ENCODE measurements around the gene LHPP.

Gene LHPP

DNA sequence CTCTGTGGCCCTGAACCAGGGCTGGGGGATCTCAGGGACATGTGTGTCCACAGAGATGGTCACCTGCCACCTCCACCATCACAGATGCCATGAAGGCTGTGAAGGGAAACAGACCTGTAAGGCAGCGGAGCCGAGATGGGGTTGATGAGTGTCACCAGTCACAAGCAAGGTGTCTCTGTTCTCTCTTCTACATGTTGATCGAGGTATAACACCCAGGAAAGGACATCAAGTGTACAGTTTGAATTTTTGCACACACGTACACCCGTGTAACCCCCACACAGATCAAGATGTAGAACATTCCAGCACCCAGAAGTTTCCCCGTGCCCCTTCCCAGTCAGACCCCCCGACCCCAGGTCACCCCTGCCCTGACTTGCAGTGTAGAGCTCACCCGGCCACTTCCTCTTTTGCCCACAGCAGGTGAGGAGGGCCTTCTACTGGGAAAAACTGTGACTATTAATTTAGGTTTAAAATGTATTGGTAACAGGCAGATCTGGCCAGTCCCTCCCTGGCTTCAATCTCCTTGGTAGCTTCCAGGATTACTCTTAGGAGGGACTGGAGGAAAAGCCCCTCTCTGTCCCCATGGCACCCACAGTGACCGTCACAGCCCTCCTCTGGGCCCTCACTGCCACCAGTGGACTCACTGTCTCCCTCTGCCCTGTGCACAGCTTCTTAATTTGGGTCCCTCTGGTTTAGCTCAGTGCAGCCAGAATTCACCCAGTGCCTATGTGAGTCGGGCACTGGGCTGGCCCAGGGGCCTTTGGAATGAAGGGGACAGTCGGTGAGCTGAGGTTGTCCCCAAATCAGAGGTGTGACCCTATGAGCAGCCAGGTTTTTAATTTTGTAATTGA is 108.2 kb downstream of the LHPP start:
- Histone ChIP-seq H3K4me2 (ENCODE audit: low read length) (no peak overlapping the region; the same call in 1 of the 2 replicates), H3K4me1 (ENCODE audit: insufficient read depth, low read length, severe bottlenecking) (peaks cover 30% of the 10 kb centered on the region)

DNA sequence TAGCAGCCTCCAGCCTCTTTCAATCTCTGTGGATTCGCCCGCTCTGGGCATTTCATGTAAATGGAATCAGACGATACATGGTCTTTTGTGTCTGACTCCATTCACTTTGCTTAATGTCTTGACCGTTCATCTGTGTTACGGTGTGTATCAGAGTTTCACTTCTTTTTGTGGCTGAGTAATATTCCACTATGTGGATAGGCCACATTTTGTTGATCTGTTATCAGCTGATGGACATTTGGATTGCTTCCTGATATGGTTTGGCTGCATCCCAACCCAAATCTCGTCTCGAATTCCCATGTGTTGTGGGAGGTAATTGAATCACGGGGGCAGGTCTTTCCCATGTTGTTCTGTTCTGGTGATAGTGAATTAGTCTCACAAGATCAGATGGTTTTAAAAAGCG is 109.0 kb downstream of the LHPP start:
- H3K27ac ChIP-seq (ENCODE audit: low read depth, low read length, poor library complexity, severe bottlenecking) = no peak overlapping the region
- H3K9me3 ChIP-seq (ENCODE audit: low read length) = no peaks in the 10 kb centered on the region
- H3K36me3 ChIP-seq (ENCODE audit: insufficient read depth, low read length) = peaks cover 8% of the 10 kb centered on the region; the same call in 1 of the 2 replicates
- H3K9me2 ChIP-seq (ENCODE audit: low read depth, low read length) = no peaks in the 10 kb centered on the region
- no peak overlapping the region for H3K9ac ChIP-seq (ENCODE audit: low read length)
- H3K4me3 ChIP-seq (ENCODE audit: low read depth, low read length, poor library complexity, severe bottlenecking) = no peak overlapping the region
- TF ChIP-seq, protein P1, sequence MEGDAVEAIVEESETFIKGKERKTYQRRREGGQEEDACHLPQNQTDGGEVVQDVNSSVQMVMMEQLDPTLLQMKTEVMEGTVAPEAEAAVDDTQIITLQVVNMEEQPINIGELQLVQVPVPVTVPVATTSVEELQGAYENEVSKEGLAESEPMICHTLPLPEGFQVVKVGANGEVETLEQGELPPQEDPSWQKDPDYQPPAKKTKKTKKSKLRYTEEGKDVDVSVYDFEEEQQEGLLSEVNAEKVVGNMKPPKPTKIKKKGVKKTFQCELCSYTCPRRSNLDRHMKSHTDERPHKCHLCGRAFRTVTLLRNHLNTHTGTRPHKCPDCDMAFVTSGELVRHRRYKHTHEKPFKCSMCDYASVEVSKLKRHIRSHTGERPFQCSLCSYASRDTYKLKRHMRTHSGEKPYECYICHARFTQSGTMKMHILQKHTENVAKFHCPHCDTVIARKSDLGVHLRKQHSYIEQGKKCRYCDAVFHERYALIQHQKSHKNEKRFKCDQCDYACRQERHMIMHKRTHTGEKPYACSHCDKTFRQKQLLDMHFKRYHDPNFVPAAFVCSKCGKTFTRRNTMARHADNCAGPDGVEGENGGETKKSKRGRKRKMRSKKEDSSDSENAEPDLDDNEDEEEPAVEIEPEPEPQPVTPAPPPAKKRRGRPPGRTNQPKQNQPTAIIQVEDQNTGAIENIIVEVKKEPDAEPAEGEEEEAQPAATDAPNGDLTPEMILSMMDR (IDR thresholded peaks at IDR 0.05; ENCODE audit: low read length) = no peak
- no peak for TF ChIP-seq EZH2 (IDR thresholded peaks at IDR 0.05; ENCODE audit: borderline replicate concordance, low read length)
- H2AFZ ChIP-seq (ENCODE audit: low read length) = no peak overlapping the region
- H3K4me1 ChIP-seq (ENCODE audit: insufficient read depth, low read length, severe bottlenecking) = peaks cover 23% of the 10 kb centered on the region
- no peaks in the 10 kb centered on the region for H3K79me2 ChIP-seq (ENCODE audit: insufficient read depth, low read length)
- no peak overlapping the region for H3K4me2 ChIP-seq (ENCODE audit: low read length)
- H3F3A ChIP-seq (ENCODE audit: insufficient read depth, low read length) = no peaks in the 10 kb centered on the region
- no peaks in the 10 kb centered on the region for H4K20me1 ChIP-seq (ENCODE audit: insufficient read depth, low read length)
- no peaks in the 10 kb centered on the region for H3K27me3 ChIP-seq (ENCODE audit: insufficient read depth, low read length)

More for the DNA sequence above, 108.2 kb downstream of the LHPP start:
- H2AFZ ChIP-seq (ENCODE audit: low read length) = no peak overlapping the region
- TF ChIP-seq, protein P1 (IDR thresholded peaks at IDR 0.05; ENCODE audit: low read length) = no peak
- TF ChIP-seq EZH2 (IDR thresholded peaks at IDR 0.05; ENCODE audit: borderline replicate concordance, low read length) = no peak
- H3K9me2 ChIP-seq (ENCODE audit: low read depth, low read length) = no peaks in the 10 kb centered on the region
- H3K9me3 ChIP-seq (ENCODE audit: low read length) = no peaks in the 10 kb centered on the region
- H4K20me1 ChIP-seq (ENCODE audit: insufficient read depth, low read length) = no peaks in the 10 kb centered on the region
- H3K9ac ChIP-seq (ENCODE audit: low read length) = peak overlapping the region; percentile 7; the same call in 1 of the 2 replicates
- peak overlapping the region; percentile 60 for H3K27ac ChIP-seq (ENCODE audit: low read depth, low read length, poor library complexity, severe bottlenecking)
- no peaks in the 10 kb centered on the region for H3K79me2 ChIP-seq (ENCODE audit: insufficient read depth, low read length)
- H3K36me3 ChIP-seq (ENCODE audit: insufficient read depth, low read length) = peaks cover 8% of the 10 kb centered on the region; the same call in 1 of the 2 replicates
- H3K4me3 ChIP-seq (ENCODE audit: low read depth, low read length, poor library complexity, severe bottlenecking) = no peak overlapping the region
- no peaks in the 10 kb centered on the region for H3F3A ChIP-seq (ENCODE audit: insufficient read depth, low read length)
- H3K27me3 ChIP-seq (ENCODE audit: insufficient read depth, low read length) = no peaks in the 10 kb centered on the region

- no peak overlapping the region for H3K4me3 ChIP-seq (ENCODE audit: low read depth, low read length, poor library complexity, severe bottlenecking)
- H3K4me2 ChIP-seq (ENCODE audit: low read length) = no peak overlapping the region
- no peaks in the 10 kb centered on the region for H3F3A ChIP-seq (ENCODE audit: insufficient read depth, low read length)
- no peaks in the 10 kb centered on the region for H3K9me3 ChIP-seq (ENCODE audit: low read length)
- no peak overlapping the region for H3K9ac ChIP-seq (ENCODE audit: low read length)
- H3K9me2 ChIP-seq (ENCODE audit: low read depth, low read length) = no peaks in the 10 kb centered on the region
- H3K79me2 ChIP-seq (ENCODE audit: insufficient read depth, low read length) = no peaks in the 10 kb centered on the region
- H3K4me1 ChIP-seq (ENCODE audit: insufficient read depth, low read length, severe bottlenecking) = peaks cover 37% of the 10 kb centered on the region
- H3K27ac ChIP-seq (ENCODE audit: low read depth, low read length, poor library complexity, severe bottlenecking) = no peak overlapping the region
- no peaks in the 10 kb centered on the region for H4K20me1 ChIP-seq (ENCODE audit: insufficient read depth, low read length)
- H3K27me3 ChIP-seq (ENCODE audit: insufficient read depth, low read length) = no peaks in the 10 kb centered on the region
- H3K36me3 ChIP-seq (ENCODE audit: insufficient read depth, low read length) = peaks cover 8% of the 10 kb centered on the region; the same call in 1 of the 2 replicates
- H2AFZ ChIP-seq (ENCODE audit: low read length) = no peak overlapping the region
- TF ChIP-seq, protein P1 (IDR thresholded peaks at IDR 0.05; ENCODE audit: low read length) = no peak
- no peak for TF ChIP-seq EZH2 (IDR thresholded peaks at IDR 0.05; ENCODE audit: borderline replicate concordance, low read length)
Measured at GRCh38 chr10:124572751-124573150, 111.1 kb downstream of the LHPP start.
